GM12801 (cell line): ENCODE data around the gene MRPL49.

Experiments used
- CTCF ChIP-seq: IDR thresholded peaks from one replicate; pipeline ENCODE4 v1.5.1; 2011; ENCODE audit warnings: control low read depth; ENCODE audit not compliant: insufficient read length; ENCODE audit errors: extremely low read depth

The MRPL49 gene

DNA sequence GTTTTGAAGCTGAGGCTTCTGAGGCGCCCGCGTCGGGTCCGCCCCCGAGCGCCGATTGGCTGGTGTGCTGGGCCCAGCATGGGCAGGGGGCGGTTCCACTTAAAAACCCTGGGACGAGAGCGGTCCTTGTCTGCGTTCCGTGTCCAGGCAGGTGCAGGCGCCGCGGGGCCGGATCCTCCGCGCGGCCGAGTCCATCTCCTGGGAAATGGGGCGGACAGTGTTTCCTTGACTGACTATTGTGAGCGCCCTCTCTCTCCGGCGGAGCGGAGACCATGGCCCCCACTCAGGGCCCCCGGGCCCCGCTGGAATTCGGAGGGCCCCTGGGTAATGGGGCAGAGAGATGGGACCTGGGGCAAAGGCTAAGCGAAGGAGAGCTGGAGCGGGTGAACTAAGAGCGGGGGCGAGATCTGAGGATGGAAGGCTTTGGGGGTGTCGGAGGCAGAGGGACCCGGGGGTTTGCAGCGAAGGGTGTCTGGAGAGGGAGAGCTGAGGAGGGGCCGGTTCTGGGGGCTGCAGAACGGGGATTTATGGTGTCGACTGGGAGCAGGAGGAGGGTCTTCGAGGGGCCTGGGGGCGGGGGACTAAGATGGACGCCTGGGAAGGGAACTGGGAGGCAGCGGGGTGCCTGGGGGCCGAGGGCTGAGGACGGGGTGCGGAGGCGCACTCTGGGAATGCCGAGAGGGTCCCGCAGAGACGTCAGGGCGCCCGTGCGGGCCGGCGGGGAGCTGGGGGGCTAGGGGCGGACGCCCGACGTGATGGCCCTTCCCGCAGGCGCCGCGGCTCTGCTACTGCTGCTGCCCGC lies 10.2 kb upstream of the MRPL49 start, which contains the start of gene TM7SF2:
Gene TM7SF2, plus strand, starts transcription at position 129 of the 802 bp plus-strand sequence. Its CDS starts 144 bp downstream, at position 273.
- TF ChIP-seq CTCF, result no peak

GRCh38 chr11:65112546-65113360 lies 9.4 kb upstream of the MRPL49 start:
- TF ChIP-seq CTCF, result no peak

DNA sequence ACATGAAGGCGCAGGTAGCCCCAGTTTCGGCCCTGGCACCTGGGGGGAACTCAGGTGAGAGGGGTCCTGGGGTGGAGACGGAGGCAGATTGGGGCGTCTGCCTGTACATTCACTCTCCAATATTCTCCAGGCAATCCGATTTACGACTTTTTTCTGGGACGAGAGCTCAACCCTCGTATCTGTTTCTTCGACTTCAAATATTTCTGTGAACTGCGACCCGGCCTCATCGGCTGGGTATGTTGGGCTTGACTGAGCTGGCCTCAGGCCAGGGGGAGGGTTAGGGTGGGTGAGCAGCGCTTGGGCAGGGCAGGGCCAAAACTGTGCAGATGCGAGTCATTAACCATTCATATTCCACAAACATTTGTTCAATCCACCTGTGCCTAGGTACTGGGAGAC lies 8.8 kb upstream of the MRPL49 start:
- no peak for TF ChIP-seq CTCF

DNA sequence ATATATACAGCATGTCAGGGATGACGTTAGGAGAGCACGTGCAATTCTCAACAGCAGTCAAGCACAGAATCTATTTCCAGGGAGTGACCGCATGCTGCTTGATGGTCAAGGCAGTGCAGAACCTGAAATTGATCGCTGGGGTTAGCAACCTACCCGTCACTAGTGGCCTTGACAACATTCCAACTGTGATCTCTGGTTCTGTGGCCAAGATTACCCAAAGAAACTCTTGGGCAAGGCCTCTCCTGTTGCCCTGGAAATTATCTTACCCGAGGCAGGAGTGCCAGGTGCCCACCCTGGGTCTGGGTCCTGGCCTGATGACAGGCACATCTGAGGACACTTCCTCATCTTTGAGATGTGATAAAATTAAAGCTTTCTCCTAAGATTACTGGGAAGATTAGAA lies 8.3 kb upstream of the MRPL49 start:
- TF ChIP-seq CTCF, result no peak

- TF ChIP-seq CTCF, result no peak
Observed at GRCh38 chr11:65114538-65115171, 7.5 kb upstream of the MRPL49 start.

GRCh38 chr11:65115361-65116082 lies 6.6 kb upstream of the MRPL49 start:
- no peak for TF ChIP-seq CTCF
